Hematopoietic multipotent progenitor cell treated with erythropoietin and hydrocortisone succinate and interleukin-3 and kit ligand, for 8 days (in vitro differentiated cells): ENCODE results near the gene PPP1R15B.

Source experiments
- DNase-seq: peaks from one replicate; pipeline ENCODE4 v3.0.0-alpha.2; 2015

Gene PPP1R15B

GRCh38 chr1:204363335-204364114 is 48.1 kb downstream of the PPP1R15B start:
- DNase-seq: peak; percentile 81

- no peak for DNase-seq
These were observed 48.7 kb downstream of the PPP1R15B start for GRCh38 chr1:204362984-204363334.

GRCh38 chr1:204361781-204362180 is 49.8 kb downstream of the PPP1R15B start:
- no peak for DNase-seq

GRCh38 chr1:204361341-204361771 is 50.3 kb downstream of the PPP1R15B start:
- no peak for DNase-seq

- no peak for DNase-seq
These were observed 51.3 kb downstream of the PPP1R15B start for GRCh38 chr1:204360314-204360713.

- DNase-seq: peak; percentile 31
These were observed 52.0 kb downstream of the PPP1R15B start, which contains the start of gene PLEKHA6 for GRCh38 chr1:204359474-204360255. TSS of gene PLEKHA6 (minus strand) at chr1:204359929. CDS start at chr1:204273727, 86,202 bp downstream.

GRCh38 chr1:204359131-204359473 is 52.5 kb downstream of the PPP1R15B start:
- no peak for DNase-seq

GRCh38 chr1:204358605-204359004 is 53.0 kb downstream of the PPP1R15B start:
- no peak for DNase-seq

GRCh38 chr1:204357551-204358490 is 53.8 kb downstream of the PPP1R15B start:
- peak; percentile 51 for DNase-seq

GRCh38 chr1:204356997-204357396 is 54.6 kb downstream of the PPP1R15B start:
- no peak for DNase-seq

- no peak for DNase-seq
These were observed 55.7 kb downstream of the PPP1R15B start for GRCh38 chr1:204355913-204356312.

GRCh38 chr1:204354579-204354978 is 57.0 kb downstream of the PPP1R15B start:
- no peak for DNase-seq
